ENCODE results near the gene SRPK2. TPM values are rescaled to one million over a fixed set of nuclear protein-coding genes. Genes with fewer than 3 reads are reported as not detected.

Gene SRPK2
- total and polyA plus RNA-seq, 7 donors, result 12.0 to 57.6 (median 42.9) TPM

- peaks cover 0 to 21% (median 11%) of the 10 kb centered on the region in 4 donors for H3K4me1 ChIP-seq
- TF ChIP-seq EP300 (IDR thresholded peaks at IDR 0.05) (no peak), CTCF (IDR thresholded peaks at IDR 0.05) (no peak), POLR2AphosphoS5 (IDR thresholded peaks at IDR 0.05) (no peak), POLR2A (IDR thresholded peaks at IDR 0.05) (no peak)
- intact Hi-C loops (cut with DNase I), result no loop called here
- DNase-seq, result no peak
- H3K27ac ChIP-seq, result no peak overlapping the region
- H3K36me3 ChIP-seq, result no peaks in the 10 kb centered on the region
- WGBS, 2 donors, result 95 to 98% methylated on average over 20 of the region's 20 CpGs
- H3K4me3 ChIP-seq, result no peak overlapping the region
- H3K27me3 ChIP-seq, result no peaks in the 10 kb centered on the region
- H3K9me3 ChIP-seq, result no peaks in the 10 kb centered on the region
Measured at GRCh38 chr7:105228555-105228954, 160.2 kb downstream of the SRPK2 start.

- no peak for DNase-seq
- H3K27ac ChIP-seq, result no peak overlapping the region
- intact Hi-C loops (cut with DNase I), result no loop called here
- 95% methylated on average over 2 of the region's 2 CpGs for WGBS, 2 donors
- H3K4me3 ChIP-seq, result no peak overlapping the region
- H3K4me1 ChIP-seq, result peaks cover 0 to 28% (median 21%) of the 10 kb centered on the region in 4 donors
- no peaks in the 10 kb centered on the region for H3K36me3 ChIP-seq
- H3K9me3 ChIP-seq, result no peaks in the 10 kb centered on the region
- H3K27me3 ChIP-seq, result no peaks in the 10 kb centered on the region
- TF ChIP-seq CTCF (IDR thresholded peaks at IDR 0.05) (no peak), POLR2A (IDR thresholded peaks at IDR 0.05) (no peak), POLR2AphosphoS5 (IDR thresholded peaks at IDR 0.05) (no peak), EP300 (IDR thresholded peaks at IDR 0.05) (no peak)
Measured at GRCh38 chr7:105227391-105227790, 161.3 kb downstream of the SRPK2 start.

- H3K4me1 ChIP-seq, result peaks cover 0 to 34% (median 29%) of the 10 kb centered on the region in 4 donors
- intact Hi-C loops (cut with DNase I), result no loop called here
- H3K27ac ChIP-seq, result no peak overlapping the region
- TF ChIP-seq CTCF (IDR thresholded peaks at IDR 0.05), result no peak
- TF ChIP-seq POLR2A (IDR thresholded peaks at IDR 0.05), result no peak
- TF ChIP-seq POLR2AphosphoS5 (IDR thresholded peaks at IDR 0.05), result no peak
- TF ChIP-seq EP300 (IDR thresholded peaks at IDR 0.05), result no peak
- no peaks in the 10 kb centered on the region for H3K9me3 ChIP-seq
- no peak overlapping the region for H3K4me3 ChIP-seq
- 69 to 77% methylated on average over 6 of the region's 6 CpGs for WGBS, 2 donors
- no peaks in the 10 kb centered on the region for H3K27me3 ChIP-seq
- DNase-seq, result no peak
- no peaks in the 10 kb centered on the region for H3K36me3 ChIP-seq
Measured at GRCh38 chr7:105224884-105225651, 163.7 kb downstream of the SRPK2 start.

GRCh38 chr7:105222953-105223352, 165.8 kb downstream of the SRPK2 start:
- intact Hi-C loops (cut with DNase I), result no loop called here
- no peak overlapping the region for H3K27ac ChIP-seq
- H3K4me1 ChIP-seq, result peaks cover 0 to 47% (median 33%) of the 10 kb centered on the region in 4 donors
- H3K9me3 ChIP-seq, result no peaks in the 10 kb centered on the region
- no peak overlapping the region for H3K4me3 ChIP-seq
- 83 to 92% methylated on average over 5 of the region's 5 CpGs for WGBS, 2 donors
- H3K36me3 ChIP-seq, result no peaks in the 10 kb centered on the region
- TF ChIP-seq EP300 (IDR thresholded peaks at IDR 0.05), result no peak
- TF ChIP-seq POLR2A (IDR thresholded peaks at IDR 0.05), result no peak
- no peak for TF ChIP-seq POLR2AphosphoS5 (IDR thresholded peaks at IDR 0.05)
- TF ChIP-seq CTCF (IDR thresholded peaks at IDR 0.05), result no peak
- no peak for DNase-seq
- no peaks in the 10 kb centered on the region for H3K27me3 ChIP-seq

Data from sigmoid colon (tissue), 7 donors.